Medulla oblongata (tissue), 1 donor: ENCODE data around the gene RAB13.

Experiments
- DNase-seq: peaks from one replicate; pipeline ENCODE4 v3.0.0-alpha.2; 2015; ENCODE audit errors: extremely low spot score

Gene RAB13

GRCh38 chr1:153977250-153978240 lies 8.6 kb downstream of the RAB13 start, which contains the start of gene JTB:
Gene JTB, minus strand, starts transcription at chr1:153977674. Its CDS starts 422 bp downstream, at chr1:153977252.
- peak; percentile 93 for DNase-seq

- DNase-seq = no peak
Observed at GRCh38 chr1:153976819-153977249, 9.3 kb downstream of the RAB13 start.

GRCh38 chr1:153973525-153973924 lies 12.6 kb downstream of the RAB13 start:
- DNase-seq = no peak

- no peak for DNase-seq
Observed at GRCh38 chr1:153973071-153973470, 13.1 kb downstream of the RAB13 start.

- DNase-seq = no peak
Observed at GRCh38 chr1:153970346-153970745, 15.8 kb downstream of the RAB13 start.

- no peak for DNase-seq
Observed at GRCh38 chr1:153968972-153969371, 17.2 kb downstream of the RAB13 start.

- no peak for DNase-seq
Observed at GRCh38 chr1:153968408-153968807, 17.7 kb downstream of the RAB13 start.

GRCh38 chr1:153968000-153968363 lies 18.2 kb downstream of the RAB13 start:
- DNase-seq = no peak

- DNase-seq = peak; percentile 99
Observed at GRCh38 chr1:153967107-153967999, 18.8 kb downstream of the RAB13 start, which contains the start of gene CREB3L4. Gene CREB3L4, plus strand, starts transcription at chr1:153967902. Its CDS starts 624 bp downstream, at chr1:153968526.

- DNase-seq = no peak
Observed at GRCh38 chr1:153963850-153964331, 22.2 kb downstream of the RAB13 start.

- DNase-seq = peak; percentile 99
Observed at GRCh38 chr1:153963030-153963849, 22.9 kb downstream of the RAB13 start, which contains the start of gene SLC39A1. Gene SLC39A1, minus strand, starts transcription at chr1:153963537. Its CDS starts 822 bp downstream, at chr1:153962715.

GRCh38 chr1:153962088-153963029 lies 23.8 kb downstream of the RAB13 start:
- DNase-seq = no peak

- DNase-seq = no peak
Observed at GRCh38 chr1:153961421-153961820, 24.7 kb downstream of the RAB13 start.

GRCh38 chr1:153960206-153960605 lies 25.9 kb downstream of the RAB13 start:
- DNase-seq = no peak

GRCh38 chr1:153959454-153959853 lies 26.7 kb downstream of the RAB13 start:
- DNase-seq = no peak

GRCh38 chr1:153958961-153959260 lies 27.2 kb downstream of the RAB13 start:
- DNase-seq = no peak

GRCh38 chr1:153958111-153958960 lies 27.8 kb downstream of the RAB13 start, which contains the start of gene CRTC2:
Gene CRTC2, minus strand, starts transcription at chr1:153958612. Its CDS starts 115 bp downstream, at chr1:153958497.
- peak; percentile 99 for DNase-seq

- no peak for DNase-seq
Observed at GRCh38 chr1:153957744-153958110, 28.4 kb downstream of the RAB13 start.
